Endometrial microvascular endothelial cells (primary cell): ENCODE results near the gene GPRC5C. TPM values are rescaled to one million over a fixed set of nuclear protein-coding genes. Genes with fewer than 3 reads are reported as not detected.
"Not testable (repeated sequence)": the region's sequence is repeated elsewhere in the genome, so short reads cannot be mapped to it uniquely, and the experiment has no call there.

Experiments used
- in situ Hi-C: cut with HindIII; loops from 2 replicates; pipeline ENCODE4 v1.10.0; 2017; ENCODE audit warnings: low sequenced_read_pairs, low pct_unique_long_range_greater_than_20kb; ENCODE audit errors: inconsistent ontology term
- total RNA-seq: library from RNA; depleted of rRNA; stranded (reverse); fragments of >200 nt; gene quantifications from one replicate; pipeline ENCODE4 v1.2.3, GENCODE V29; 2015; ENCODE audit errors: inconsistent ontology term

GPRC5C gene
- total RNA-seq, 1 donor from 2014 or later: not detected

DNA sequence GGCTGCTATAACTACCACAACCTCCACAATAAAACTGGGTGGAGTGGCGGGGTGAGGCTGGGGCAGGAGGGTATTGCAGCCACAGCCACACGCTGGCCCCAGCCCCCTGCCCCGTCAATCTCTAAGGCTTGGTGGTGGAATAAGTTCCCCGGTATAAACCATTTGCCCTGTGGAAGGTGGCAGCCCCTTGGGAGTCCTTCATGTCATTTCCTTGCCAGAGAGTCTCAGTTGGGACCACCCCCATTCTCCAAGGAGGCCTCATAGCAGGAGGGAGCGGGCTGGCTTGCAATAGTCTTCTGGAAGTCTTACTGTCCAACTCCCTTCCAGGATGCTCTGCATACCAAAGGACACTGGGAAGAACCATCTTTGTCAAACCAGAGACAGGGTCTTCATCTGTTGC, 54.0 kb downstream of the GPRC5C start:
- in situ Hi-C loops: no loop called here

DNA sequence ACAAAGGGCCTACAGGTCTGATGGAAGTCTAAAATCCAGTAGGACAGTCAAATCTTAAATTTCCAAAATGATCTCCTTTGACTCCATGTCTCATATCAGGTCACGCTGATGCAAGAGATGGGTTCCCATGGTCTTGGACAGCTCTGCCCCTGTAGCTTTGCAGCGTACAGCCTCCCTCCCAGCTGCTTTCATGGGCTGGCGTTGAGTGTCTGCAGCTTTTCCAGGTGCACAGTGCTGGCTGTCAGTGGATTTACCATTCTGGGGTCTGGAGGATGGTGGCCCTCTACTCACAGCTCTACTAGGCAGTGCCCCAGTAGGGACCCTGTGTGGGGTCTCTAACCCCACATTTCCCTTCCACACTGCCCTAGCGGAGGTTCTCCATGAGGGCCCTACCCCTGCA, 56.4 kb downstream of the GPRC5C start:
- in situ Hi-C loops: not testable (repeated sequence)

DNA sequence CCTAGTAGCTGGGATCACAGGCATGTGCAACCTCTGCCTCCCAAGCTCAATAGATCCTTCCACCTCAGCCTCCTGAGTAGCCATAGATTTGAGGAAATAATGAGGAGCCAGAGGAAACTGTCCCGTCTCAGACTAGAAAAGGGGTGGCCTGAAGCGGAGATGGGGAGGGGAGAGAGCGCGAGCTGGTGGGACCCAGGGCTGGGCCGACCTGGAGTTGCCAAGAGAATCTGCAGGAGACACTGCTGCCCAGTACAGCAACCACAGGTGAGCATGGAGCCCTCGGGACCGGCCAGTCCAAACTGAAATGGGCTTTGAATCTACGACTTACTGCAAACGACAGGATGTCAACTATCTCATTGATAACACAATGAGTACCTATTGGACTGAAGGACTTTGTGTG, 58.8 kb downstream of the GPRC5C start:
- in situ Hi-C loops: no loop called here

DNA sequence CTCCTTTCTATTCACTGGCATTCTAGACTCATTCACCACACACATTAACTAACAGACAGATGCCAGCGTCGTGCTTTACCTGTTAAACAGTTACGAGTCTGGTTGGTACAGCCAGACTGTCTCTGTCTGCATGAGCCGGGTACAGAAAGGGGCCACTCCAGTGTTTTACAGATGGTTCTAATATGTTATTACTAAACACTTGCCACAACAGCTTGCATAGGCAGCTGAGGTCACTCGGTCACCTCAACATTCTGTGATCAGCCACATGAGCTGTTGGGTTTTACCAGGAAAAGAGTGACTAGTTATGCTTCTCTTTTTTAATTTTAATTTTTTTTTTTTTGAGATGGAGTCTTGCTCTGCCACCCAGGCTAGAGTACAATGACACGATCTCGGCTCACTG, 59.7 kb downstream of the GPRC5C start:
- in situ Hi-C loops: no loop called here

DNA sequence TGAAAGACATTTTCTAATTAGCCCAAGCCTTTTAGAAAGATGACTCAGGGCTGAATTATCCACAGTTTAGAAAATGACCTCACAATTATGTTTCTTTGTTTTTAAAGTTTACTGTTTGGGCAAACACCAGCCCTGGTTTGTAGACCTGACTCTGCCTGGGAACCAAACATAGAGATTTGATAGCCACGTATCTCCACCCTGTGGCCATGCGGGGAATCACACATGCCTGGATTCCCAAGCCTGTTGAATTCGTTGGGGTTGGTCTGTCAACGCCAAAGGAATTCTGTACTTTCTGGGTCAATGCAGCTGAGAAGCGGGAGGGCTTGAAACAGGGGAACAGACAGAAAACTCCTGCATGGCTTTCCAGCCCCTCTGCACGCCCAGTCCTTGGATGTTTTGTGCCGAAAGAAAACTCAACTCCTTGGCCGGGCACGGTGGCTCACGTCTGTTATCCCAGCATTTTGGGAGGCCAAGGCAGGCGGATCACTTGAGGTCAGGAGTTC, 61.5 kb downstream of the GPRC5C start:
- in situ Hi-C loops: no loop called here

Other genes with a start within 250 kb of the GPRC5C start
- 213 TPM for gene RPL38, start 228.4 kb upstream of the GPRC5C start, total RNA-seq
- gene TTYH2, start 218.5 kb upstream of the GPRC5C start, total RNA-seq: not detected
- not detected for gene DNAI2, start 157.9 kb upstream of the GPRC5C start, total RNA-seq
- 0.09 TPM for gene KIF19, start 105.9 kb upstream of the GPRC5C start, total RNA-seq
- gene BTBD17, start 70.2 kb upstream of the GPRC5C start, total RNA-seq: not detected
- not detected for gene GPR142, start 64.6 kb upstream of the GPRC5C start, total RNA-seq
- not detected for gene CD300A, start 34.5 kb downstream of the GPRC5C start, total RNA-seq
- not detected for gene CD300LB, start 99.4 kb downstream of the GPRC5C start, total RNA-seq
- not detected for gene CD300C, start 114.0 kb downstream of the GPRC5C start, total RNA-seq
- not detected for gene CD300H, start 135.4 kb downstream of the GPRC5C start, total RNA-seq
- gene CD300LD, start 160.2 kb downstream of the GPRC5C start, total RNA-seq: not detected
- gene CD300E, start 191.7 kb downstream of the GPRC5C start, total RNA-seq: not detected